ENCODE results near the gene SPPL3.
"Not testable (repeated sequence)": the region's sequence is repeated elsewhere in the genome, so short reads cannot be mapped to it uniquely, and the experiment has no call there.

Gene SPPL3, protein sequence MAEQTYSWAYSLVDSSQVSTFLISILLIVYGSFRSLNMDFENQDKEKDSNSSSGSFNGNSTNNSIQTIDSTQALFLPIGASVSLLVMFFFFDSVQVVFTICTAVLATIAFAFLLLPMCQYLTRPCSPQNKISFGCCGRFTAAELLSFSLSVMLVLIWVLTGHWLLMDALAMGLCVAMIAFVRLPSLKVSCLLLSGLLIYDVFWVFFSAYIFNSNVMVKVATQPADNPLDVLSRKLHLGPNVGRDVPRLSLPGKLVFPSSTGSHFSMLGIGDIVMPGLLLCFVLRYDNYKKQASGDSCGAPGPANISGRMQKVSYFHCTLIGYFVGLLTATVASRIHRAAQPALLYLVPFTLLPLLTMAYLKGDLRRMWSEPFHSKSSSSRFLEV

DNA sequence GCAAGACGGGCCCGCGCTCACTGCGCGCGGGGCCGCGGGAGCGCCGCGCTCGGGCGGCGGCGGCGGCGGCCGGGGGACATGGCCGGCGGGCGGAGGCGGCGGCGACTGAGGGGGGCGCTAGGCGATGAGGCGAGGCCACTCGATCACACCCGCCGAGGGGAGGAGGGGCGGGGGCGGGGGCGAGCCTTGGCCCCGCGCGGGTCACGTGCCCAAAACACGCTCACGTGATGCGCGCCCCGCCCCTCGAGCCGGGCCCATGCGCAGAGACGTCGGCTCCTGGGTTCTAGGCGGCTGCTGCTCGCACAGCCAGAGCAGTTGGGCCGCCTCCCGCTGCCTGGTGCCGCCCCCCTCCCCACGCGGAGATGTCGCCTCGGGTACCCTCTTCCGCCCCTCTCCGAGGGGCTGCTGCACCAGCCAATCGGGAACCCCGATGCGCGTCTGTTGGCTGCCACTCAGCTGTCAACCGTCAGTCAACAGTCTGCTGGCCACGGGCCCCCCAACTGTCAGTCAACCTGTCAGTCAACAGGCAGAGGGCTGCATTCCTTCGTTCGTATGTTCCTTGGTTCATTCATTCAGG is at the start of gene SPPL3:
Gene SPPL3, minus strand, starts transcription at position 162 of the 577 bp plus-strand sequence. CDS start 491 bp downstream, outside the sequence.
- peak; percentile 94 for DNase-seq (ENCODE audit: low spot score)

- no peak for DNase-seq (ENCODE audit: low spot score)
Measured at GRCh38 chr12:120950807-120951206, 46.6 kb upstream of the SPPL3 start.

- DNase-seq (ENCODE audit: low spot score): not testable (repeated sequence)
Measured at GRCh38 chr12:120950260-120950799, 46.2 kb upstream of the SPPL3 start.

DNA sequence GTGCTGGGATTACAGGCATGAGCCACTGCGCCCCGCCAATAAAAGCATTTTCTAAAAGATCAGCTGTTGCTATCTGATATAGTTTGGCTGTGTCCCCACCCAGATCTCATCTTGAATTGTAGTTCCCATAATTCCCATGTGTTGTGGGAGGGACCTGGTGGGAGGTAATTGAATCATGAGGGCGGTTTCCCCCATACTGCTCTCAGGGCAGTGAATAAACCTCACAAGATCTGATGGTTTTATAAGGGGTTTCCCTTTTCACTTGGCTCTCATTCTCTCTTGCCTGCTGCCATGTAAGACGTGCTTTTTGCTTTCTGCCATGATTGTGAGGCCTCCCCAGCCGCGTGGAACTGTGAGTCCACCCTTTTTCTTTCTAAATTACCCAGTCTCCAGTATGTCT is 41.4 kb upstream of the SPPL3 start:
- not testable (repeated sequence) for DNase-seq (ENCODE audit: low spot score)

GRCh38 chr12:120944645-120945217 is 40.6 kb upstream of the SPPL3 start:
- peak; percentile 42 for DNase-seq (ENCODE audit: low spot score)

DNA sequence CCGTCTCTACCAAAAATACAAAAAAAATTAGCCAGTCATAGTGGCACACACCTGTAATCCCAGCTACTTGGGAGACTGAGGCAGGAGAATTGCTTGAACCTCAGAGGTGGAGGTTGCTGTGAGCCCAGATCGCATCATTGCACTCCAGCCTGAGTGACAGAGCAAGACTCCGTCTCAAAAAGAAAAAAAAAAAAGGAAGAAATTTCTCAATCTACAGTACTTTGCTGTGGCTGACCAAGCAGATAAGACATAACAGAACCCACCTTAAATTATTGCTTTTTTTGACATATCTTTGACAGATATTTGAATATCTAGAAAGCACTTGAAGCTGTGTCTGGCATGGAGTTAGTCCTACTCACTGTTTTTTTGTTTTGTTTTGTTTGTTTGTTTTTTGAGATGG is 39.3 kb upstream of the SPPL3 start:
- no peak for DNase-seq (ENCODE audit: low spot score)

- DNase-seq (ENCODE audit: low spot score): no peak
Measured at GRCh38 chr12:120941846-120942405, 37.8 kb upstream of the SPPL3 start.

DNA sequence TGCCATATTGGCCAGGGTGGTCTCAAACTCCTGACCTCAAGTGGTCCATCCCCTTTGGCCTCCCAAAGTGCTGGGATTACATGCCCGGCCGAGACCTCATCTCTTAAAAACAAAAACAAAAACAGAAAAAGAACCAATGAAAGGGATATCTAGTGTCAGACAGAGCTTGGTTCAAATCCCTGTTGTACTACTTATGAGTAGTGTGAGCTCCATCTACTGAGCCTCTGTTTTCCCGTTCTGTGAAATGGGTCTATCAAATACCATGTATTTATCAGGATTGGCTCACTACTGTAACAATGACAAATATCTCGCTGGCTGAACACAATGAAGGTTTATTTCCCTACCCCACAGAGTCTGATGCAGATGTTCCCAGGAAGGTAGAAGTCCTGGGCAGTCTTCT is 37.3 kb upstream of the SPPL3 start:
- DNase-seq (ENCODE audit: low spot score): no peak

DNA sequence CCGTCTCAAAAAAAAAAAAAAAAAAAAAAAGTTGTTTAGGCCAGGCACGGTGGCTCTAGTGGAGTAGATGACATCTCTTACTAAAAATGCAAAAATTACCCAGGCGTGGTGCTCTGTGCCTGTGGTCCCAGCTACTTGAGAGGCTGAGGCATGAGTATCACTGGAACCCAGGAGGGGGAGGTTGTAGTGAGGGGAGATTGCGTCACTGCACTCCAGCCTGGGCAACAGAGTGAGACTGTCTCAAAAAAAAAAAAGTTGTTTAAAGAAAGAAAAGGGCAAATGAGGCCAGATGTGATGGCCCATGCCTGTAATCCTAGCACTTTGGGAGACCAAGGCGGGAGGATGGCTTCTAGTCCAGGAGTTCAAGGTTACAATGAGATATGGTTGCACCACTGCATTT is 36.6 kb upstream of the SPPL3 start:
- DNase-seq (ENCODE audit: low spot score): no peak

DNA sequence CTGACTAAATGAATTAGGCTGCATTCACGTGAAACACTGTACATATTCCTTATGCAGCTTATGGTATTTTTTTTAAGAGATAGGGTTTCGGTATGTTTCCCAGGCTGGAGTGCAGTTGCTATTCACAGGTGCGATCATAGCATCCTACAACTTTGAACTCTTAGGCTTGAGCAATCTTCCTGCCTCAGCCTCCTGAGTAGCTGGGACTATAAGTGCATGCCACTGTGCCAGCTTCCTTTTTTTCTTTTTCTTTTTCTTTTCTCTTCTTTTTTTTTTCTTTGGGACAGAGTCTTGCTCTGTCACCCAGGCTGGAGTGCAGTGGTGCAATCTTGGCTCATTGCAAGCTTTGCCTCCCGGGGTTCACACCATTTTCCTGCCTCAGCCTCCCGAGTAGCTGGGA is 35.8 kb upstream of the SPPL3 start:
- DNase-seq (ENCODE audit: low spot score): no peak

GRCh38 chr12:120939523-120939922 is 35.4 kb upstream of the SPPL3 start:
- DNase-seq (ENCODE audit: low spot score): no peak

DNA sequence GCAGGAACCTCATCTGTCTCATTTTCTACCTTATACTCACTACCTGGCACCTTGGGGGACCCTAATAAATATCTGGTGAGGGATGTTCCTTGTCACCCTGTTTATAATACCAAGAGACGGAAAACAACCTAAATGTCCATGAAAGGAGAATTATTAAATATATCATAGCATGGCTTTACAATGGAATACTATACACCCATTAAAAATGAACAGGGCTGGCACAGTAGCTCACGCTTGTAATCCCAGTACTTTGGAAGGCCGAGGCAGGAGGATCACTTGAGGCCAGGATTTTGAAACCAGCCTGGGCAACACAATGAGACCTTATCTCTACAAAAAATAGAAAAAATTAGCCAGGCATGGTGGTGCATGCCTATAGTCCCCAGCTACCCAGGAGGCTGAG is 34.3 kb upstream of the SPPL3 start:
- DNase-seq (ENCODE audit: low spot score): no peak

DNA sequence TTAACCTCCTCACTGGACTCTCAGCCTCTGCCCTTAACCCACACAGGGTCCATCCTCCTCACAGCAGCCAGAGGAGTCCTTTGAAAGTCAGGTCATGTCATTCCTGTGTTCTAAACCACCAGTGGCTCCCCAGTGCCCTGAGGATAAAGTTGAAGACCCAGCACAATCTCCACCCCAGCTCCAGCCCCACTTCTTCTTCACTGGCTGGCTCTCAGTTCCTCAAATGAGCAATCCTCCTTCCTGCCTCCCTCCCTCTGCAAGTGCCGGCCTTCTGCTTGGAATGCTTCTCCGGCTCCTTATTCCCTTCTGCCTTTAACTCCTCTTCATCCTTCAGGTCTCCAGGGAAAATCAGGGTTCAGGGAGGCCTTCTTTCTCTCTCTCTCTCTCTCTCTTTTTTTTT is 32.0 kb upstream of the SPPL3 start:
- no peak for DNase-seq (ENCODE audit: low spot score)

- DNase-seq (ENCODE audit: low spot score): no peak
Measured at GRCh38 chr12:120933786-120934185, 29.6 kb upstream of the SPPL3 start.

GRCh38 chr12:120932956-120933526 is 28.9 kb upstream of the SPPL3 start:
- no peak for DNase-seq (ENCODE audit: low spot score)

DNA sequence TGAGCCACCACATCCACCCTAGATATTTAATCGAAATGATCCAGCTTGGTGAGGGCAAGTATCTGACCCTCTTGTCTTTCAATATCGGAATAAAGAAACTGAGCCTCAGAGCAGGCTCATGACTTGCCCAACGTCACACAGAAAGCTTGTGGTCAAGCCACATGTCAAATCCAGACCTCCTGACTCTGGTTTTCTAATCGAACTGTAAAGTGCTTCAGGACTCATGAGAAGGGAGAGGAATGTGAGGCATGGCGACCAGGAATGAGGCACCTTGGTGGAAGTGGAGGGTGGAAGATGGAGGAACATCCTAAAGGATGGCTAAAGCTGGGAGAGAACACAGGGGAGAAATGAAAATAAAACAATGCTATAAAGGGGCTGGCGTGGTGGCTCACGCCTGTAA is 27.9 kb upstream of the SPPL3 start:
- no peak for DNase-seq (ENCODE audit: low spot score)

DNA sequence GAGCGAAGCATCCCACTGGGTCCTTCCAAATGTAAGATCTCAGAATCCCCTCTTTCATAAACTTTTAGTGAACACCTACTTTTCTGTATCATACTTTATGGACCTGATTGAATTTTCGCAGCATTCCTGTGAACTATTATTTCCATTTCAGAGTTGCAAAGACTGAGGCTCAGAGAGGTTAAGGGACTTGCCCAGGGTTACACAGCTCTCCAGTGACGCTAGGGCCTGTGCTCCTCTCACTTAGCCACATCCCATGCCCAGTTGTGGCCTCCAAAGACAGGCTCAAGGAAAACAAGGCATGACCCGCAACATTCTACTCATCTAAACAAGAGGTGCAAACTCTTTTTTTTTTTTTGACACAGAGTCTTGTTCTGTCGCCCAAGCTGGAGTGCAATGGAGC is 25.9 kb upstream of the SPPL3 start:
- no peak for DNase-seq (ENCODE audit: low spot score)

- DNase-seq (ENCODE audit: low spot score): no peak
Measured at GRCh38 chr12:120928864-120929652, 24.9 kb upstream of the SPPL3 start.

DNA sequence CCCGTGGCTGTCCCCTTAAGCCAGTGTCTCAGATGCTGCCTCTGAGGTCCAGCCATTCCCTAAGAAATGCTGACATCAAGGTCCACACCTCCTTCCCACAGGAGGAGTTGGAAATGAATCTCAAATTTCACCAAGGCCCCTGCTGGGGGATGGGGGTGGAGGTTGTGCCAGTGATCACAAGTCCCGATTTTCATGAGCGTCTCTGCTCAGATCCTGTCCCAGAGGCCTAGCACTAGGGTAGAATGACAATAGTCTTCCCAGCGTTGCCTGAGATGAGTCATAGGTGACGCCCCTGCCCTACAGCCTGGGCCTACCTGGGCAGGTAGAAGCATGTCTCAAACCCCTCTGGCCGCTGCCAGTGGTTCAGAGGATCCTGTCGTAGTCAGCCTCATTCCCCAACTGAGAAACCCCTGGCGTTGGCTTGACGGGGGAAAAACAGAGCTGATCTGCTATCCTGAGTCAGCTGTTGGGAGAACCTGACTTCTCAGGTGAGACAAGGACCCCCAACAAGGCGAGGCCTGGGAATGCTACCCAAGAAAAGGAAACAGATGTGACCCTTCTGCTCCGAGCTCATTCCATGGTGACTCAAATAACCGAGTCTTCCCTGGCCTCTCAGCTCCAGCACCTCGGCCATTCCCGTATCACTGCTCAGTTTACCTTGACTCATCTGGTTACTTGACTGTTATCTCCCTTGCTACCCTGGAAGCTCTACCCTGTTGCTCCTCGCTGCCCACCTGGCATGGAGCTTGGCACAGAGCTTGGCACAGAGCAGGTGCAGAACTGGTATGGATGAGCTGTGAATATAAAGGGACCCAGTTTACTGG is 21.8 kb upstream of the SPPL3 start:
- DNase-seq (ENCODE audit: low spot score): no peak

DNA sequence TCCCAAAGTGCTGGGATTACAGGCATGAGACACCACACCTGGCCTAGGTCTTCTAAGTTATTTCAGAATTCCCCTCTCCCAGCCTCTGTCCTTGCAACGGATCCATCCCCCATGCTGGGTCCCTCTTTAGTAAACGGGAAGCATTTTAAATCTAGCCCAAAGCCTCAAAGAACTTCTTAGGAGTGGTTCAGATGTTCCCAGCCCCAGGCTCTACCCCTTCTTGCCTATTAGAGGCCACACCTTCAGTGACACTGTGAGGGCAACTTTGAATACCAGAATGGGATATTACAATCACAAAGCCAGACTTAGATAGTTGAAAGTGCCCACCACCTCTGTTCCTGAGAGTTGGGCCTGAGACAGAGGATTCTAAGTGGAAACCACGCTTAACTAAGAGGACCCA is 18.1 kb upstream of the SPPL3 start:
- DNase-seq (ENCODE audit: low spot score): no peak

DNA sequence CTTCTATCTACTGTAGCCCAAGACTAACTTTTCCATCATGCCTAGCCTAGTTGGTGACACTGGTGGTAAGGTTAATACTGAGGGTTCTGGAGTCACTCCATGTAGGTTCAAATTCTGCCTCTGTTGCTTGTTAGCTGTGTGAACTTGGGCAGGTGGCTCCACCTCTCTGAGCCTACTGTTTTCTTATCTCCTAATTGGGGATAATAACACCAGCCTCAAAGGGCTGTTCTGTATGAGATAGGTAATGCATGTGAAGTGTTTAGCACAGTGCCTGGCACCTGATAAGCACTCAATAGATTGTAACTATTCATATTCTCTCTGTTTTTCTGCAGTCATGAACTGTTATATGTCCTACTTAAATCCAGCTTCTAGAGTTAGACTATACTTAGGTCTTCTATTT is 17.5 kb upstream of the SPPL3 start:
- no peak for DNase-seq (ENCODE audit: low spot score)

All from hematopoietic multipotent progenitor cell treated with erythropoietin and hydrocortisone succinate and interleukin-3 and kit ligand, for 17 days (in vitro differentiated cells).